OCI-LY1 (cell line): ENCODE results near the gene PCSK6.

ENCODE experiments used
- H2AFZ ChIP-seq: fragments of 200-600 bp; sonication (generic), shearing (Covaris generic); 2 replicates; pipeline ENCODE4 v1.6.0; 2014; ENCODE audit warnings: antibody characterized with exemption, mild to moderate bottlenecking, low read length
- H3F3A ChIP-seq: fragments of 200-600 bp; sonication (generic), shearing (Covaris generic); 2 replicates; pipeline ENCODE4 v1.6.0; 2014; ENCODE audit warnings: mild to moderate bottlenecking, antibody characterized with exemption, low read length, moderate library complexity; ENCODE audit not compliant: insufficient read depth
- H3K27ac ChIP-seq: fragments of 200-600 bp; sonication (generic); 2 replicates; pipeline ENCODE4 v1.5.1; 2014; ENCODE audit warnings: low read length, mixed run types, mild to moderate bottlenecking, low read depth; ENCODE audit not compliant: poor library complexity, severe bottlenecking
- H3K27me3 ChIP-seq: fragments of 200-600 bp; sonication (generic); 2 replicates; pipeline ENCODE4 v1.6.0; 2014; ENCODE audit warnings: antibody characterized with exemption, mild to moderate bottlenecking, low read length, moderate library complexity; ENCODE audit not compliant: insufficient read depth
- H3K36me3 ChIP-seq: fragments of 200-600 bp; sonication (generic); 2 replicates; pipeline ENCODE4 v1.6.1; 2014; ENCODE audit warnings: mild to moderate bottlenecking, antibody characterized with exemption, low read length, moderate library complexity, mixed read lengths; ENCODE audit not compliant: insufficient read depth
- H3K4me1 ChIP-seq: fragments of 200-600 bp; sonication (generic); 2 replicates; pipeline ENCODE4 v1.5.1; 2014; ENCODE audit warnings: mild to moderate bottlenecking, low read length, moderate library complexity; ENCODE audit not compliant: insufficient read depth, severe bottlenecking
- H3K4me2 ChIP-seq: fragments of 200-600 bp; sonication (generic), shearing (Covaris generic); 2 replicates; pipeline ENCODE4 v1.6.1; 2014; ENCODE audit warnings: low read length
- H3K4me3 ChIP-seq: fragments of 200-600 bp; sonication (generic); 2 replicates; pipeline ENCODE4 v1.5.1; 2014; ENCODE audit warnings: low read length, low read depth, mild to moderate bottlenecking, mixed read lengths; ENCODE audit not compliant: poor library complexity, severe bottlenecking
- H3K79me2 ChIP-seq: fragments of 200-600 bp; shearing (Covaris generic); 2 replicates; pipeline ENCODE4 v1.6.1; 2016; ENCODE audit warnings: mixed run types, low read length, mixed read lengths; ENCODE audit not compliant: insufficient read depth
- H3K9ac ChIP-seq: fragments of 200-600 bp; sonication (generic), shearing (Covaris generic); 2 replicates; pipeline ENCODE4 v1.6.1; 2014; ENCODE audit warnings: mild to moderate bottlenecking, low read length, mixed read lengths
- H3K9me2 ChIP-seq: fragments of 200-600 bp; sonication (generic), shearing (Covaris generic); 2 replicates; pipeline ENCODE4 v1.6.1; 2014; ENCODE audit warnings: low read depth, mild to moderate bottlenecking, low read length, mixed read lengths
- H3K9me3 ChIP-seq: fragments of 200-600 bp; shearing (Covaris generic); 2 replicates; pipeline ENCODE4 v1.6.1; 2014; ENCODE audit warnings: low read length, mixed read lengths
- H4K20me1 ChIP-seq: fragments of 200-600 bp; sonication (generic), shearing (Covaris generic); 2 replicates; pipeline ENCODE4 v1.6.0; 2016; ENCODE audit warnings: mild to moderate bottlenecking, low read length; ENCODE audit not compliant: insufficient read depth
- EZH2 ChIP-seq: fragments of 200-600 bp; sonication (generic), shearing (Covaris generic); IDR thresholded peaks from 2 replicates; pipeline ENCODE4 v1.8.0; 2017; ENCODE audit warnings: borderline replicate concordance, mixed run types, mild to moderate bottlenecking, antibody characterized with exemption, low read length, moderate library complexity, mixed read lengths
- TF ChIP-seq, protein P1 (sequence below): fragments of 200-600 bp; sonication (generic), shearing (Covaris generic); IDR thresholded peaks from 2 replicates; pipeline ENCODE4 v1.5.1; 2017; ENCODE audit warnings: mild to moderate bottlenecking, antibody characterized with exemption, low read length, moderate library complexity, mixed read lengths

Gene PCSK6

DNA sequence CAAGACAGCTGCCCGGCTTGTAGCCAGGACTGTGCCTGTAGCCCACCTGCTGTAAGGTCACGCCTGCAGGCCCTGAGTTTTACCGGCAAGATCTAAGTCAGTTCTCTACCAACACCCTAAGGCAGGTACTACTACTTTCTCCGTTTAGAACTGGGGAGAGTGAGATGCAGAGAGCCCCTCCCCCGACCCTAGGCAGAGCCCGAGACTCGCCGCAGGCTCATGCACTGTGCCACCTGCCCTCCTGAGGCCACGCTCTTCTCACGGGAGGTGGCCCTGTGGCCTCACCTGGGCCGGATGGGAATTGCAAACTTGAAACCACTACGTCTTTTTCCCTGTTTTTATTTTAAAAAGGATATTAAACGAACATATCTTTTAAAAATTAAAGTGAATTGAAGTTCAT, 36.9 kb upstream of the PCSK6 start:
- Histone ChIP-seq H3K4me3 (no peak overlapping the region), H3K4me2 (no peak overlapping the region), H3K27ac (no peak overlapping the region), H3K9me2 (no peaks in the 10 kb centered on the region), H3K79me2 (no peaks in the 10 kb centered on the region), H3K9me3 (no peaks in the 10 kb centered on the region), H3K36me3 (no peaks in the 10 kb centered on the region), H4K20me1 (no peaks in the 10 kb centered on the region), H3K9ac (no peak overlapping the region), H3F3A (no peaks in the 10 kb centered on the region), H2AFZ (no peak overlapping the region), H3K4me1 (no peaks in the 10 kb centered on the region), H3K27me3 (0 out of 2 replicates have a peak, but pooled peaks cover 4% of the 10 kb centered on the region)
- TF ChIP-seq, protein P1, sequence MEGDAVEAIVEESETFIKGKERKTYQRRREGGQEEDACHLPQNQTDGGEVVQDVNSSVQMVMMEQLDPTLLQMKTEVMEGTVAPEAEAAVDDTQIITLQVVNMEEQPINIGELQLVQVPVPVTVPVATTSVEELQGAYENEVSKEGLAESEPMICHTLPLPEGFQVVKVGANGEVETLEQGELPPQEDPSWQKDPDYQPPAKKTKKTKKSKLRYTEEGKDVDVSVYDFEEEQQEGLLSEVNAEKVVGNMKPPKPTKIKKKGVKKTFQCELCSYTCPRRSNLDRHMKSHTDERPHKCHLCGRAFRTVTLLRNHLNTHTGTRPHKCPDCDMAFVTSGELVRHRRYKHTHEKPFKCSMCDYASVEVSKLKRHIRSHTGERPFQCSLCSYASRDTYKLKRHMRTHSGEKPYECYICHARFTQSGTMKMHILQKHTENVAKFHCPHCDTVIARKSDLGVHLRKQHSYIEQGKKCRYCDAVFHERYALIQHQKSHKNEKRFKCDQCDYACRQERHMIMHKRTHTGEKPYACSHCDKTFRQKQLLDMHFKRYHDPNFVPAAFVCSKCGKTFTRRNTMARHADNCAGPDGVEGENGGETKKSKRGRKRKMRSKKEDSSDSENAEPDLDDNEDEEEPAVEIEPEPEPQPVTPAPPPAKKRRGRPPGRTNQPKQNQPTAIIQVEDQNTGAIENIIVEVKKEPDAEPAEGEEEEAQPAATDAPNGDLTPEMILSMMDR, result no peak
- TF ChIP-seq EZH2, result no peak

DNA sequence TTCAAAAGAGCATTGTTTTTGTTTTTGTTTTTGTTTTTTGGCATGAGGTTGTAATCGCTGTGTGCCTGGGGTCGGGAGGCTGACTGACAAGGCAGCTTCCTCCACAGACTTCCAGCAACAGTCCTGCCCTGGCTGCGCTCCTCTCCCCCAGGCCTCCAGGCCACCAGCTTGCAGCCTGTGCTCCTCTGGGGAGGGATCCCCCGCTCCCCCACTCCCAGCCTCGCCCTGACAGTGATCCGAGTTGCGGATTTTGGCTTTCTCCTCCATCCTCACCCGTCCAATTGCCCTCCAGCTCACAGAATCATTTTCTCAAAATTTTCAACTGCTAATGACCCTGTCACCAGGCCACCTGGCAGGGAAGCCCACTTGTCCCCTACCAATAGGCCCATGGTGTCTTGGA, 36.5 kb upstream of the PCSK6 start:
- Histone ChIP-seq H3K4me1 (no peaks in the 10 kb centered on the region), H3K4me2 (no peak overlapping the region), H3K9me3 (no peaks in the 10 kb centered on the region), H3K36me3 (no peaks in the 10 kb centered on the region), H3F3A (no peaks in the 10 kb centered on the region), H3K27ac (no peak overlapping the region), H3K9me2 (no peaks in the 10 kb centered on the region), H2AFZ (no peak overlapping the region), H3K9ac (no peak overlapping the region), H3K79me2 (no peaks in the 10 kb centered on the region), H3K4me3 (no peak overlapping the region), H3K27me3 (0 out of 2 replicates have a peak, but pooled peaks cover 4% of the 10 kb centered on the region), H4K20me1 (no peaks in the 10 kb centered on the region)
- TF ChIP-seq EZH2, result no peak
- TF ChIP-seq, protein P1, result no peak

DNA sequence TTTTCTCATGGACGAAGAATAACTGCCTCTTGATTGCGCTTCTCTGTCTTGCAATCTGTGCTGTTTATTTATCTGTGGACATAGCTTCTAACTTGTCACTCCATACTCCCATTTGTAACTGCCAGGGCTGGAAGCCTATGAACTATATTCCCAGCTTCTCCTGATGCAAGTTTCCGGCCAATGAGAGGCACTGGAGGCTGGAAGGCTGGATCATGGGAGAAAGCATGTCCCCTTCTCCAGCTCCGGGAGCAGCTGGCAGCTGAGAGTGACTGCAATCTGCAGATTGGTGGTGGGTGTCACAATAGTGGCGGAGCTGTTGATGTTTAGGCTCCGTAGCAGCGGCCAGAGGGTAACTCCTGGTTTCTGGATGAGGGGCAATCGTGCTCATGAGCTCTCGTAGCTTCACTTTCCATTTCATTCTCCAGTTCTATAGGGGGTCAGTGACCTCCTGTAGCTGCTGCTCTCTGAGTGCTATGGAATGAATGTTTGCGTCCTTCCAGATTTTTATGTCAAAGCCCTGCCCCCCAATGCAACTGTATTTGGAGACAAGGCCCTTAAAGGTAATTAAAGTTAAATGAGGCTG, 35.7 kb upstream of the PCSK6 start:
- Histone ChIP-seq H3K36me3 (no peaks in the 10 kb centered on the region), H3K79me2 (no peaks in the 10 kb centered on the region), H3F3A (no peaks in the 10 kb centered on the region), H3K9me3 (no peaks in the 10 kb centered on the region), H4K20me1 (no peaks in the 10 kb centered on the region), H2AFZ (no peak overlapping the region), H3K27me3 (0 out of 2 replicates have a peak, but pooled peaks cover 4% of the 10 kb centered on the region), H3K4me1 (no peaks in the 10 kb centered on the region), H3K9ac (no peak overlapping the region), H3K9me2 (no peaks in the 10 kb centered on the region), H3K4me2 (no peak overlapping the region), H3K4me3 (no peak overlapping the region), H3K27ac (no peak overlapping the region)
- no peak for TF ChIP-seq EZH2
- TF ChIP-seq, protein P1, result no peak
